AG09309 (cell line): ENCODE measurements around the gene NUBPL.

Experiments
- DNase-seq: peaks from one replicate; pipeline ENCODE4 v3.0.0-alpha.2; 2010; ENCODE audit warnings: low read depth
- H3K4me3 ChIP-seq: 2 replicates; pipeline ENCODE4 v1.5.1; 2011; ENCODE audit warnings: mild to moderate bottlenecking, low read depth, low read length, moderate library complexity; ENCODE audit not compliant: control insufficient read depth
- CTCF ChIP-seq: IDR thresholded peaks from 2 replicates; pipeline ENCODE4 v1.5.1; 2011; ENCODE audit warnings: mild to moderate bottlenecking, low read depth, low read length, inconsistent platforms; ENCODE audit not compliant: insufficient read depth, control insufficient read depth; ENCODE audit errors: missing control alignments

The NUBPL gene

GRCh38 chr14:31909977-31910376 lies 348.8 kb downstream of the NUBPL start:
- H3K4me3 ChIP-seq = no peak overlapping the region
- no peak for TF ChIP-seq CTCF
- no peak for DNase-seq
